Uterus (tissue), 4 donors: ENCODE results near the gene NINL. TPM values are rescaled to one million over a fixed set of nuclear protein-coding genes. Genes with fewer than 3 reads are reported as not detected.

Source experiments
- DNase-seq, 2 donors: peaks; one replicate each; pipeline ENCODE4 v3.0.0-alpha.2; 2019 to 2020
- H3K27ac ChIP-seq, 2 donors: fragments of 200-600 bp; sonication (generic); 1 replicate in 1 of 2; 2 replicates in 1 of 2; pipeline ENCODE4 v1.5.1; 2016 to 2018
- H3K27me3 ChIP-seq, 2 donors: fragments of 200-600 bp; sonication (generic); one replicate each; pipeline ENCODE4 v1.5.1; 2018 to 2019; ENCODE audit warnings: control low read depth in 1 of 2
- H3K36me3 ChIP-seq, 2 donors: fragments of 200-600 bp; sonication (generic); one replicate each; pipeline ENCODE4 v1.5.1; 2019; ENCODE audit warnings: control low read depth in 1 of 2
- H3K4me1 ChIP-seq, 2 donors: fragments of 200-600 bp; sonication (generic); one replicate each; pipeline ENCODE4 v1.5.1; 2018 to 2019; ENCODE audit warnings: control low read depth in 1 of 2
- H3K4me3 ChIP-seq, 2 donors: fragments of 200-600 bp; sonication (generic); 1 replicate in 1 of 2; 2 replicates in 1 of 2; pipeline ENCODE4 v1.5.1; 2018 to 2019; ENCODE audit warnings: mild to moderate bottlenecking in 1 of 2
- H3K9me3 ChIP-seq, 2 donors: fragments of 200-600 bp; sonication (generic); one replicate each; pipeline ENCODE4 v1.5.1; 2019; ENCODE audit warnings: control low read depth in 1 of 2
- CTCF ChIP-seq, 4 experiments: fragments of 200-600 bp in 2 of 4; fragments of 450-650 bp in 2 of 4; sonication (generic) in 2 of 4; IDR thresholded peaks; one replicate each; pipeline ENCODE4 v1.5.1; 2016 to 2019; ENCODE audit warnings: antibody characterized with exemption in 4 of 4, mild to moderate bottlenecking in 2 of 4, moderate library complexity in 1 of 4
- POLR2A ChIP-seq, 2 donors: fragments of 450-650 bp; IDR thresholded peaks; one replicate each; pipeline ENCODE4 v1.6.1; 2016; ENCODE audit warnings: antibody characterized with exemption in 2 of 2, mild to moderate bottlenecking in 1 of 2, moderate library complexity in 1 of 2
- intact Hi-C: fragments of 100-400 bp; cut with DNase I; formaldehyde crosslinking; loops from one replicate; pipeline ENCODE4 v1.15.1; 2023; ENCODE audit warnings: low total_unique reads
- total RNA-seq, 4 donors: library from RNA; depleted of rRNA in 3 of 4; stranded (reverse); fragments of >200 nt in 3 of 4; gene quantifications; one replicate each; pipeline versions ENCODE4 v1.1.0 to v1.2.4, GENCODE V29; 2014 to 2023
- donor health status: DM: yes; HTN: yes; CAD: no.

The NINL gene
- total RNA-seq, 4 donors from 2014 or later: 5.0 to 22.3 (median 14.7) TPM

GRCh38 chr20:25457886-25458680 is 127.2 kb downstream of the NINL start:
- no peaks in the 10 kb centered on the region for H3K4me1 ChIP-seq
- no peak for TF ChIP-seq CTCF (IDR thresholded peaks at IDR 0.05)
- intact Hi-C loops: no loop called here
- no peak overlapping the region for H3K4me3 ChIP-seq
- no peak overlapping the region for H3K27ac ChIP-seq
- H3K9me3 ChIP-seq: no peaks in the 10 kb centered on the region
- H3K36me3 ChIP-seq: no peaks in the 10 kb centered on the region
- no peak for DNase-seq
- no peaks in the 10 kb centered on the region for H3K27me3 ChIP-seq

GRCh38 chr20:25454153-25454900 is 131.0 kb downstream of the NINL start:
- no peak for TF ChIP-seq CTCF (IDR thresholded peaks at IDR 0.05)
- no peak for TF ChIP-seq POLR2A (IDR thresholded peaks at IDR 0.05)
- H3K27me3 ChIP-seq: no peaks in the 10 kb centered on the region
- no peaks in the 10 kb centered on the region for H3K36me3 ChIP-seq
- H3K9me3 ChIP-seq: no peaks in the 10 kb centered on the region
- H3K4me1 ChIP-seq: no peaks in the 10 kb centered on the region
- intact Hi-C loops: no loop called here
- DNase-seq: no peak
- H3K27ac ChIP-seq: no peak overlapping the region
- no peak overlapping the region for H3K4me3 ChIP-seq

- H3K27me3 ChIP-seq: no peaks in the 10 kb centered on the region
- TF ChIP-seq POLR2A (IDR thresholded peaks at IDR 0.05): no peak
- no peak for TF ChIP-seq CTCF (IDR thresholded peaks at IDR 0.05)
- H3K4me3 ChIP-seq: no peak overlapping the region
- no peak for DNase-seq
- H3K36me3 ChIP-seq: no peaks in the 10 kb centered on the region
- H3K9me3 ChIP-seq: no peaks in the 10 kb centered on the region
- no peak overlapping the region for H3K27ac ChIP-seq
- intact Hi-C loops: no loop called here
- no peaks in the 10 kb centered on the region for H3K4me1 ChIP-seq
These were observed 132.1 kb downstream of the NINL start for GRCh38 chr20:25453035-25453810.

- H3K36me3 ChIP-seq: no peaks in the 10 kb centered on the region
- H3K9me3 ChIP-seq: no peaks in the 10 kb centered on the region
- H3K4me3 ChIP-seq: no peak overlapping the region
- no peak overlapping the region for H3K27ac ChIP-seq
- no peak for TF ChIP-seq POLR2A (IDR thresholded peaks at IDR 0.05)
- no peak for TF ChIP-seq CTCF (IDR thresholded peaks at IDR 0.05)
- no peaks in the 10 kb centered on the region for H3K27me3 ChIP-seq
- no peaks in the 10 kb centered on the region for H3K4me1 ChIP-seq
- intact Hi-C loops: no loop called here
- DNase-seq: no peak
These were observed 133.0 kb downstream of the NINL start for GRCh38 chr20:25452333-25452732.
